ENCODE data around the gene NCF1. TPM values are rescaled to one million over a fixed set of nuclear protein-coding genes. Genes with fewer than 3 reads are reported as not detected.
"Not testable (repeated sequence)": the region's sequence is repeated elsewhere in the genome, so short reads cannot be mapped to it uniquely, and the experiment has no call there.

Gene NCF1
- total and polyA plus RNA-seq, 2 of the 4 experiments (the other 2 are of a cell fraction) = not detected

GRCh38 chr7:74739974-74740703, 33.7 kb upstream of the NCF1 start:
- DNase-seq; H3K18ac ChIP-seq (ENCODE audit: low read depth, low read length); H2BK120ac ChIP-seq (ENCODE audit: low read depth, low read length); H2AK5ac ChIP-seq (ENCODE audit: low read depth, low read length); ATAC-seq (ENCODE audit: low read depth); H3K9ac ChIP-seq (ENCODE audit: low read depth, low read length); H3K27me3 ChIP-seq (ENCODE audit: control insufficient read depth, insufficient read depth, low read length); POLR2A ChIA-PET (ENCODE audit: unreplicated experiment); H4K5ac ChIP-seq (ENCODE audit: low read depth, low read length); H3K4ac ChIP-seq (ENCODE audit: low read depth, low read length); H2AK9ac ChIP-seq (replicated peaks; ENCODE audit: low read depth, low read length, poor library complexity); H3K4me1 ChIP-seq (ENCODE audit: control insufficient read depth, insufficient read depth, low read length); H2AFZ ChIP-seq (replicated peaks; ENCODE audit: low read length, poor library complexity); H3K36me3 ChIP-seq (ENCODE audit: control insufficient read depth, insufficient read depth, low read length); H3K27ac ChIP-seq (ENCODE audit: insufficient read depth, low read length); H4K20me1 ChIP-seq (ENCODE audit: insufficient read depth, low read length); H2BK20ac ChIP-seq (ENCODE audit: low read depth, low read length); H2BK5ac ChIP-seq (ENCODE audit: low read depth, low read length, poor library complexity, severe bottlenecking); H3K23ac ChIP-seq (ENCODE audit: low read depth, low read length); CTCF ChIA-PET; H3K9me3 ChIP-seq (ENCODE audit: control insufficient read depth, insufficient read depth, low read length); H3K79me1 ChIP-seq (ENCODE audit: low read depth in 1 of 2, low read length in 2 of 2); H3K56ac ChIP-seq (ENCODE audit: extremely low read depth, insufficient read depth, low read length); dilution Hi-C loops (cut with HindIII; ENCODE audit: low sequenced_read_pairs, unreplicated experiment); H3K9me1 ChIP-seq (ENCODE audit: insufficient read depth, low read length); intact Hi-C loops (cut with micrococcal nuclease); H3K4me3 ChIP-seq (ENCODE audit: insufficient read depth, low read depth, low read length); H3K14ac ChIP-seq (replicated peaks; ENCODE audit: low read depth, low read length); H4K8ac ChIP-seq (ENCODE audit: low read depth in 2 of 2, low read length in 2 of 2); H4K91ac ChIP-seq (ENCODE audit: insufficient read depth, low read depth, low read length); H2BK15ac ChIP-seq (ENCODE audit: low read depth, low read length); BruUV-seq (replicated peaks); in situ Hi-C loops (cut with MboI; ENCODE audit: low sequenced_read_pairs); H3K4me2 ChIP-seq (ENCODE audit: low read depth, low read length): not testable (repeated sequence)
- WGBS, 2 experiments (ENCODE audit: extremely low coverage in 2 of 2, insufficient read length in 1 of 2) = no CpG with 5 or more reads among the region's 14 CpGs

GRCh38 chr7:74743936-74744557, 29.8 kb upstream of the NCF1 start:
- WGBS, 2 experiments (ENCODE audit: extremely low coverage in 2 of 2, insufficient read length in 1 of 2) = no CpG with 5 or more reads among the region's 9 CpGs
- H3K4me2 ChIP-seq (ENCODE audit: low read depth, low read length); H3K9me1 ChIP-seq (ENCODE audit: insufficient read depth, low read length); H2AK9ac ChIP-seq (replicated peaks; ENCODE audit: low read depth, low read length, poor library complexity); H2BK15ac ChIP-seq (ENCODE audit: low read depth, low read length); H2AK5ac ChIP-seq (ENCODE audit: low read depth, low read length); H3K27me3 ChIP-seq (ENCODE audit: control insufficient read depth, insufficient read depth, low read length); H3K79me1 ChIP-seq (ENCODE audit: low read depth in 1 of 2, low read length in 2 of 2); POLR2A ChIA-PET (ENCODE audit: unreplicated experiment); DNase-seq; intact Hi-C loops (cut with micrococcal nuclease); H4K20me1 ChIP-seq (ENCODE audit: insufficient read depth, low read length); H3K23ac ChIP-seq (ENCODE audit: low read depth, low read length); H2AFZ ChIP-seq (replicated peaks; ENCODE audit: low read length, poor library complexity); BruUV-seq (replicated peaks); H2BK5ac ChIP-seq (ENCODE audit: low read depth, low read length, poor library complexity, severe bottlenecking); H3K18ac ChIP-seq (ENCODE audit: low read depth, low read length); H4K5ac ChIP-seq (ENCODE audit: low read depth, low read length); dilution Hi-C loops (cut with HindIII; ENCODE audit: low sequenced_read_pairs, unreplicated experiment); H4K8ac ChIP-seq (ENCODE audit: low read depth in 2 of 2, low read length in 2 of 2); H2BK120ac ChIP-seq (ENCODE audit: low read depth, low read length); CTCF ChIA-PET; H3K4ac ChIP-seq (ENCODE audit: low read depth, low read length); H3K14ac ChIP-seq (replicated peaks; ENCODE audit: low read depth, low read length); H3K4me1 ChIP-seq (ENCODE audit: control insufficient read depth, insufficient read depth, low read length); H3K9me3 ChIP-seq (ENCODE audit: control insufficient read depth, insufficient read depth, low read length); H4K91ac ChIP-seq (ENCODE audit: insufficient read depth, low read depth, low read length); H3K27ac ChIP-seq (ENCODE audit: insufficient read depth, low read length); H3K36me3 ChIP-seq (ENCODE audit: control insufficient read depth, insufficient read depth, low read length); H3K4me3 ChIP-seq (ENCODE audit: insufficient read depth, low read depth, low read length); H3K9ac ChIP-seq (ENCODE audit: low read depth, low read length); in situ Hi-C loops (cut with MboI; ENCODE audit: low sequenced_read_pairs); H2BK20ac ChIP-seq (ENCODE audit: low read depth, low read length); H3K56ac ChIP-seq (ENCODE audit: extremely low read depth, insufficient read depth, low read length): not testable (repeated sequence)
- peak; percentile 80 for ATAC-seq (ENCODE audit: low read depth)

Measured in IMR-90 (cell line).